OCI-LY7 (cell line): Measurements from ENCODE around the gene DNER. TPM values are rescaled to one million over a fixed set of nuclear protein-coding genes. Genes with fewer than 3 reads are reported as not detected.

Experiments
- BruUV-seq: library from RNA; stranded (reverse); fragments of 400-500 nt; replicated peaks from 2 replicates; lab custom pipeline; 2021; lab: Mats Ljungman, UMichigan
- CTCF ChIA-PET: fragments of 300-600 bp; sonication (Branson Sonifier 250); formaldehyde crosslinking; loops from one replicate; lab custom pipeline; 2022; ENCODE audit warnings: antibody characterized with exemption; ENCODE audit not compliant: unreplicated experiment; lab: Charles Lee
- POLR2A ChIA-PET: fragments of 300-600 bp; sonication (Branson Sonifier 250); formaldehyde crosslinking; loops from one replicate; lab custom pipeline; 2022; ENCODE audit warnings: antibody characterized with exemption; lab: Charles Lee
- DNase-seq: peaks from one replicate; pipeline ENCODE4 v3.0.0-alpha.2; 2015; ENCODE audit warnings: low spot score
- H2AFZ ChIP-seq: fragments of 200-600 bp; sonication (generic), shearing (Covaris generic); 2 replicates; pipeline ENCODE4 v1.6.1; 2014; ENCODE audit warnings: mild to moderate bottlenecking, antibody characterized with exemption, low read length, moderate library complexity
- H3K27ac ChIP-seq: fragments of 200-600 bp; sonication (generic); 2 replicates; pipeline ENCODE4 v1.5.1; 2014; ENCODE audit warnings: mixed run types, low read depth, mild to moderate bottlenecking, moderate library complexity, low read length, inconsistent platforms; ENCODE audit not compliant: poor library complexity, severe bottlenecking
- H3K36me3 ChIP-seq: fragments of 200-600 bp; sonication (generic); 2 replicates; pipeline ENCODE4 v1.6.1; 2014; ENCODE audit warnings: mild to moderate bottlenecking, antibody characterized with exemption, low read length, moderate library complexity, mixed read lengths; ENCODE audit not compliant: insufficient read depth
- H3K4me1 ChIP-seq: fragments of 200-600 bp; sonication (generic); 2 replicates; pipeline ENCODE4 v1.5.1; 2014; ENCODE audit warnings: mild to moderate bottlenecking, low read length; ENCODE audit not compliant: insufficient read depth, poor library complexity, severe bottlenecking
- H3K4me2 ChIP-seq: fragments of 200-600 bp; sonication (generic); 2 replicates; pipeline ENCODE4 v1.6.1; 2014; ENCODE audit warnings: mild to moderate bottlenecking, low read length
- H3K4me3 ChIP-seq: fragments of 200-600 bp; sonication (generic); 2 replicates; pipeline ENCODE4 v1.5.1; 2014; ENCODE audit warnings: mild to moderate bottlenecking, low read depth, low read length; ENCODE audit not compliant: poor library complexity, severe bottlenecking
- H3K79me2 ChIP-seq: fragments of 200-600 bp; sonication (generic); 2 replicates; pipeline ENCODE4 v1.6.1; 2016; ENCODE audit warnings: low read depth, mild to moderate bottlenecking, low read length, moderate library complexity, mixed read lengths; ENCODE audit not compliant: insufficient read depth
- H3K9me2 ChIP-seq: fragments of 200-600 bp; sonication (generic); 2 replicates; pipeline ENCODE4 v1.6.1; 2016; ENCODE audit warnings: mild to moderate bottlenecking, low read length, mixed read lengths; ENCODE audit not compliant: insufficient read depth
- H3K9me3 ChIP-seq: fragments of 200-600 bp; sonication (generic); 2 replicates; pipeline ENCODE4 v1.6.1; 2014; ENCODE audit warnings: mild to moderate bottlenecking, mixed run types, low read length, mixed read lengths
- H4K20me1 ChIP-seq: fragments of 200-600 bp; sonication (generic); 2 replicates; pipeline ENCODE4 v1.6.1; 2014; ENCODE audit warnings: mild to moderate bottlenecking, antibody characterized with exemption, low read length, moderate library complexity, mixed read lengths; ENCODE audit not compliant: insufficient read depth
- EZH2phosphoT487 ChIP-seq: fragments of 200-600 bp; sonication (generic); IDR thresholded peaks from 2 replicates; pipeline ENCODE4 v1.6.1; 2018; ENCODE audit warnings: low read depth, borderline replicate concordance, mild to moderate bottlenecking, mixed run types, antibody characterized with exemption, low read length, moderate library complexity, mixed read lengths
- intact Hi-C: fragments of 100-400 bp; cut with micrococcal nuclease; formaldehyde crosslinking; loops from one replicate; pipeline ENCODE4 v1.10.0; 2022; ENCODE audit not compliant: unreplicated experiment
- total RNA-seq, 2 experiments: library from RNA; depleted of rRNA in 1 of 2; stranded (reverse); fragments of >200 nt in 1 of 2; shearing (Covaris generic) in 1 of 2; gene quantifications; 2 replicates each; pipeline ENCODE4 v1.2.3, GENCODE V29; 2014 to 2022
- TF ChIP-seq, protein P1 (sequence below): fragments of 200-600 bp; sonication (generic); conservative IDR thresholded peaks from 2 replicates; pipeline ENCODE4 v1.5.1; 2014; ENCODE audit warnings: mild to moderate bottlenecking, antibody characterized with exemption, low read length, moderate library complexity, mixed read lengths

Gene DNER
- total RNA-seq, 2 experiments from 2014 or later, result not detected

GRCh38 chr2:229578052-229578846 is 136.1 kb downstream of the DNER start:
- no peak overlapping the region for H3K4me3 ChIP-seq
- no TSS peak for BruUV-seq
- POLR2A ChIA-PET, result interaction anchor here (0.7 kb wide), 1 partner anchor 10 kb away, joined by 5 read pairs; no protein-coding TSS in a partner anchor
- H4K20me1 ChIP-seq, result no peaks in the 10 kb centered on the region
- TF ChIP-seq, protein P1, sequence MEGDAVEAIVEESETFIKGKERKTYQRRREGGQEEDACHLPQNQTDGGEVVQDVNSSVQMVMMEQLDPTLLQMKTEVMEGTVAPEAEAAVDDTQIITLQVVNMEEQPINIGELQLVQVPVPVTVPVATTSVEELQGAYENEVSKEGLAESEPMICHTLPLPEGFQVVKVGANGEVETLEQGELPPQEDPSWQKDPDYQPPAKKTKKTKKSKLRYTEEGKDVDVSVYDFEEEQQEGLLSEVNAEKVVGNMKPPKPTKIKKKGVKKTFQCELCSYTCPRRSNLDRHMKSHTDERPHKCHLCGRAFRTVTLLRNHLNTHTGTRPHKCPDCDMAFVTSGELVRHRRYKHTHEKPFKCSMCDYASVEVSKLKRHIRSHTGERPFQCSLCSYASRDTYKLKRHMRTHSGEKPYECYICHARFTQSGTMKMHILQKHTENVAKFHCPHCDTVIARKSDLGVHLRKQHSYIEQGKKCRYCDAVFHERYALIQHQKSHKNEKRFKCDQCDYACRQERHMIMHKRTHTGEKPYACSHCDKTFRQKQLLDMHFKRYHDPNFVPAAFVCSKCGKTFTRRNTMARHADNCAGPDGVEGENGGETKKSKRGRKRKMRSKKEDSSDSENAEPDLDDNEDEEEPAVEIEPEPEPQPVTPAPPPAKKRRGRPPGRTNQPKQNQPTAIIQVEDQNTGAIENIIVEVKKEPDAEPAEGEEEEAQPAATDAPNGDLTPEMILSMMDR, result 0 out of 2 replicates have a peak, but pooled peaks have one; percentile 11
- TF ChIP-seq EZH2phosphoT487, result no peak
- no peaks in the 10 kb centered on the region for H3K4me1 ChIP-seq
- H3K4me2 ChIP-seq, result no peak overlapping the region
- CTCF ChIA-PET, result no interaction called here
- DNase-seq, result no peak
- H3K9me2 ChIP-seq, result no peaks in the 10 kb centered on the region
- H3K36me3 ChIP-seq, result no peaks in the 10 kb centered on the region
- no peaks in the 10 kb centered on the region for H3K9me3 ChIP-seq
- intact Hi-C loops, result no loop called here
- no peak overlapping the region for H2AFZ ChIP-seq
- H3K79me2 ChIP-seq, result no peaks in the 10 kb centered on the region
- no peak overlapping the region for H3K27ac ChIP-seq

DNA sequence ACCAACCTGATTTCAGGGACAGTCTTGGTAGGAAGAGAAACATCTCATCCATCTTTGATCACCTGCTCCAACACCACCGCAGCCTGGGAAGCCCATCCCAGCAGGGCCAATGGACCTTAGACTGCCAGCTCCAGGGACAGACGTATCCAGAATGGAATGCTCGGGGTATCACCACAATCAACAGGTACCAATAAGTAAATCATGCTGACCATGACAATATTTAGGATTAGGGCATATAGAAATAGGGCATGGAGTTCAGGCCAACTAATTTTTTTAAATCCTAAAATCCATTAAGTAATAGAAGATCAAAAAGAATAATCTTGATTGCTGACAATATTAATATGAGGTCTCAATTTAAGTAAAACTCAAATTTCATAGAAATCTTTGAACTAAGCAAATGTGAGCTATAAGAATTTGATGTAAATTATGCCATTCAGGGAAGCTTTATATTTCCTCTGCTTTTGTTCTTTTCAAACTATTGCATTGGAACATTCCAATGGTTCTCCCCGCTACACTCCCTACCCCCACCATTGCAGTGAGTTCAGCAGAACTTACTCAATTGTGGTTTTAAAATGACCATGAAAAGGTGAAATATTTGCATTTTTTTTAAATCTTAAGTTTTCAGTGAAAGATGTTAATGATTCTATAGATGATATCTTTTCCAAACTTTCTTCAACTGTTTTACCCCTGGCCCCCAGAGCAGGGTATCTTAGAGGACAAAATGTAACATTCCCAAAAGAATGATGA is 138.6 kb downstream of the DNER start:
- no peak for TF ChIP-seq EZH2phosphoT487
- TF ChIP-seq, protein P1, result no peak
- ChIA-PET CTCF (no interaction called here), POLR2A (interaction anchor here (0.7 kb wide), 1 partner anchor 11 kb away, joined by 3 read pairs; no protein-coding TSS in a partner anchor)
- no peaks in the 10 kb centered on the region for H3K79me2 ChIP-seq
- no peak overlapping the region for H3K4me2 ChIP-seq
- H3K36me3 ChIP-seq, result no peaks in the 10 kb centered on the region
- no peaks in the 10 kb centered on the region for H3K9me2 ChIP-seq
- H4K20me1 ChIP-seq, result no peaks in the 10 kb centered on the region
- H3K4me1 ChIP-seq, result no peaks in the 10 kb centered on the region
- no peaks in the 10 kb centered on the region for H3K9me3 ChIP-seq
- BruUV-seq, result no TSS peak
- intact Hi-C loops, result no loop called here
- no peak overlapping the region for H3K4me3 ChIP-seq
- H2AFZ ChIP-seq, result no peak overlapping the region
- no peak for DNase-seq
- no peak overlapping the region for H3K27ac ChIP-seq
